Panc1 (cell line): Measurements from ENCODE around the gene BTD. TPM values are rescaled to one million over a fixed set of nuclear protein-coding genes. Genes with fewer than 3 reads are reported as not detected.

Experiments used
- ATAC-seq: fragments of 200-7000 bp; cut with Tn5 transposase; 2 replicates; pipeline ENCODE4 v1.9.1; 2020; ENCODE audit warnings: mild to moderate bottlenecking, moderate library complexity
- BruUV-seq: library from RNA; stranded (reverse); fragments of 400-500 nt; replicated peaks from 2 replicates; lab custom pipeline; 2021; lab: Mats Ljungman, UMichigan
- CTCF ChIA-PET: fragments of 300-600 bp; sonication (Branson Sonifier 250); formaldehyde crosslinking; loops from one replicate; lab custom pipeline; 2022; ENCODE audit warnings: antibody characterized with exemption; lab: Charles Lee
- POLR2A ChIA-PET: fragments of 300-600 bp; sonication (Branson Sonifier 250); formaldehyde crosslinking; loops from one replicate; lab custom pipeline; 2022; ENCODE audit warnings: antibody characterized with exemption; lab: Charles Lee
- DNase-seq: peaks from one replicate; pipeline ENCODE4 v3.0.0-alpha.2; 2010; ENCODE audit warnings: low read depth, low spot score
- H3K27ac ChIP-seq: 2 replicates; pipeline ENCODE4 v1.5.1; 2011; ENCODE audit warnings: mild to moderate bottlenecking, low read length, inconsistent platforms
- H3K27me3 ChIP-seq: fragments of 200-500 bp; sonication (Bioruptor generic); 2 replicates; pipeline ENCODE4 v1.6.0; 2014; ENCODE audit warnings: low read length, inconsistent platforms; ENCODE audit not compliant: control insufficient read depth, insufficient read depth
- H3K36me3 ChIP-seq: fragments of 200-500 bp; sonication (Bioruptor generic); 2 replicates; pipeline ENCODE4 v1.5.1; 2014; ENCODE audit warnings: inconsistent platforms, mild to moderate bottlenecking, low read length, moderate library complexity; ENCODE audit not compliant: control insufficient read depth, insufficient read depth
- H3K4me1 ChIP-seq: 2 replicates; pipeline ENCODE4 v1.5.1; 2011; ENCODE audit warnings: inconsistent platforms, mild to moderate bottlenecking, low read length, moderate library complexity; ENCODE audit not compliant: control insufficient read depth, insufficient read depth
- H3K4me3 ChIP-seq, 2 experiments: 2 replicates each; pipeline ENCODE4 v1.5.1; 2011 to 2012; ENCODE audit warnings: low read depth in 2 of 2, low read length in 2 of 2, mild to moderate bottlenecking in 2 of 2, inconsistent platforms in 1 of 2, moderate library complexity in 1 of 2
- H3K9me3 ChIP-seq: fragments of 200-500 bp; sonication (Bioruptor generic); 2 replicates; pipeline ENCODE4 v1.5.1; 2014; ENCODE audit warnings: low read depth, mild to moderate bottlenecking, inconsistent platforms, low read length, moderate library complexity; ENCODE audit not compliant: control insufficient read depth, insufficient read depth
- CTCF ChIP-seq: fragments of 450-650 bp; IDR thresholded peaks from 2 replicates; pipeline ENCODE4 v1.5.1; 2017; ENCODE audit warnings: mild to moderate bottlenecking
- POLR2AphosphoS5 ChIP-seq: IDR thresholded peaks from 2 replicates; pipeline ENCODE4 v1.6.1; 2012; ENCODE audit warnings: mild to moderate bottlenecking, low read depth, low read length, moderate library complexity
- SIN3A ChIP-seq: IDR thresholded peaks from 2 replicates; pipeline ENCODE4 v1.6.1; 2012; ENCODE audit warnings: low read depth, mild to moderate bottlenecking, low read length, moderate library complexity, borderline replicate concordance; ENCODE audit not compliant: insufficient read depth
- TCF7L2 ChIP-seq: IDR thresholded peaks from 2 replicates; pipeline ENCODE4 v1.6.1; 2011; ENCODE audit warnings: mild to moderate bottlenecking, low read depth, low read length, inconsistent platforms
- in situ Hi-C: cut with HindIII; loops from 2 replicates; pipeline ENCODE4 v1.10.0; 2016; ENCODE audit warnings: low sequenced_read_pairs, low pct_unique_long_range_greater_than_20kb
- intact Hi-C: fragments of 100-400 bp; cut with micrococcal nuclease; formaldehyde crosslinking; loops from one replicate; pipeline ENCODE4 v1.10.0; 2022; ENCODE audit not compliant: unreplicated experiment
- total RNA-seq: library from RNA; stranded (reverse); gene quantifications from one replicate; pipeline ENCODE4 v1.2.1, GENCODE V29; 2021; ENCODE audit not compliant: unreplicated experiment
- TF ChIP-seq, protein P1 (sequence below), 2 experiments: IDR thresholded peaks; 2 replicates each; pipeline ENCODE4 v1.6.1; 2011 to 2012; ENCODE audit warnings: low read depth in 2 of 2, control low read depth in 1 of 2, low read length in 1 of 2, mild to moderate bottlenecking in 1 of 2, moderate library complexity in 1 of 2; ENCODE audit not compliant: insufficient read depth in 1 of 2

The BTD gene
- total RNA-seq, 1 experiment from 2014 or later: 22.7 TPM

GRCh38 chr3:15553749-15554148 lies 47.8 kb upstream of the BTD start:
- TF ChIP-seq, protein P1, sequence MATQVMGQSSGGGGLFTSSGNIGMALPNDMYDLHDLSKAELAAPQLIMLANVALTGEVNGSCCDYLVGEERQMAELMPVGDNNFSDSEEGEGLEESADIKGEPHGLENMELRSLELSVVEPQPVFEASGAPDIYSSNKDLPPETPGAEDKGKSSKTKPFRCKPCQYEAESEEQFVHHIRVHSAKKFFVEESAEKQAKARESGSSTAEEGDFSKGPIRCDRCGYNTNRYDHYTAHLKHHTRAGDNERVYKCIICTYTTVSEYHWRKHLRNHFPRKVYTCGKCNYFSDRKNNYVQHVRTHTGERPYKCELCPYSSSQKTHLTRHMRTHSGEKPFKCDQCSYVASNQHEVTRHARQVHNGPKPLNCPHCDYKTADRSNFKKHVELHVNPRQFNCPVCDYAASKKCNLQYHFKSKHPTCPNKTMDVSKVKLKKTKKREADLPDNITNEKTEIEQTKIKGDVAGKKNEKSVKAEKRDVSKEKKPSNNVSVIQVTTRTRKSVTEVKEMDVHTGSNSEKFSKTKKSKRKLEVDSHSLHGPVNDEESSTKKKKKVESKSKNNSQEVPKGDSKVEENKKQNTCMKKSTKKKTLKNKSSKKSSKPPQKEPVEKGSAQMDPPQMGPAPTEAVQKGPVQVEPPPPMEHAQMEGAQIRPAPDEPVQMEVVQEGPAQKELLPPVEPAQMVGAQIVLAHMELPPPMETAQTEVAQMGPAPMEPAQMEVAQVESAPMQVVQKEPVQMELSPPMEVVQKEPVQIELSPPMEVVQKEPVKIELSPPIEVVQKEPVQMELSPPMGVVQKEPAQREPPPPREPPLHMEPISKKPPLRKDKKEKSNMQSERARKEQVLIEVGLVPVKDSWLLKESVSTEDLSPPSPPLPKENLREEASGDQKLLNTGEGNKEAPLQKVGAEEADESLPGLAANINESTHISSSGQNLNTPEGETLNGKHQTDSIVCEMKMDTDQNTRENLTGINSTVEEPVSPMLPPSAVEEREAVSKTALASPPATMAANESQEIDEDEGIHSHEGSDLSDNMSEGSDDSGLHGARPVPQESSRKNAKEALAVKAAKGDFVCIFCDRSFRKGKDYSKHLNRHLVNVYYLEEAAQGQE (IDR thresholded peaks at IDR 0.05; ENCODE audit: insufficient read depth in 1 of 2, low read depth in 2 of 2, low read length in 1 of 2): no peak
- TF ChIP-seq CTCF (no peak), POLR2AphosphoS5 (no peak), SIN3A (no peak), TCF7L2 (no peak)
- intact Hi-C loops (no loop called here), in situ Hi-C loops (no loop called here)
- BruUV-seq: no TSS peak
- H3K9me3 ChIP-seq: no peaks in the 10 kb centered on the region
- ATAC-seq: no peak
- H3K27me3 ChIP-seq: no peaks in the 10 kb centered on the region
- POLR2A ChIA-PET: no interaction called here
- H3K4me1 ChIP-seq: no peaks in the 10 kb centered on the region; the same call in 1 of the 2 replicates
- CTCF ChIA-PET: no interaction called here
- H3K4me3 ChIP-seq: no peak overlapping the region
- H3K36me3 ChIP-seq: no peaks in the 10 kb centered on the region; the same call in 1 of the 2 replicates
- no peak overlapping the region for H3K27ac ChIP-seq
- DNase-seq: no peak

GRCh38 chr3:15556512-15556911 lies 45.0 kb upstream of the BTD start:
- in situ Hi-C loops (no loop called here), intact Hi-C loops (loop anchor here (5.0 kb wide), 1 partner anchor 124 kb away; no protein-coding TSS in a partner anchor)
- ChIA-PET POLR2A (no interaction called here), CTCF (interaction anchor here (0.7 kb wide), 1 partner anchor 332 kb away, joined by 10 read pairs; no protein-coding TSS in a partner anchor)
- no TSS peak for BruUV-seq
- no peak for TF ChIP-seq CTCF
- TF ChIP-seq SIN3A: no peak
- TF ChIP-seq TCF7L2: no peak
- TF ChIP-seq POLR2AphosphoS5: no peak
- TF ChIP-seq, protein P1 (IDR thresholded peaks at IDR 0.05; ENCODE audit: insufficient read depth in 1 of 2, low read depth in 2 of 2, low read length in 1 of 2): no peak
- no peaks in the 10 kb centered on the region for H3K9me3 ChIP-seq
- ATAC-seq (no peak), DNase-seq (no peak)
- H3K27ac ChIP-seq: no peak overlapping the region
- H3K27me3 ChIP-seq: no peaks in the 10 kb centered on the region
- H3K4me1 ChIP-seq: no peaks in the 10 kb centered on the region; the same call in 1 of the 2 replicates
- H3K4me3 ChIP-seq: no peak overlapping the region
- H3K36me3 ChIP-seq: peaks cover 5% of the 10 kb centered on the region
